ENCODE measurements around the gene BUB1B. TPM values are rescaled to one million over a fixed set of nuclear protein-coding genes. Genes with fewer than 3 reads are reported as not detected.
A peak's percentile ranks its signal among the peaks of the same experiment; 100 is the strongest.

Gene BUB1B
- total RNA-seq, 1 experiment from 2014 or later = 86.8 TPM

DNA sequence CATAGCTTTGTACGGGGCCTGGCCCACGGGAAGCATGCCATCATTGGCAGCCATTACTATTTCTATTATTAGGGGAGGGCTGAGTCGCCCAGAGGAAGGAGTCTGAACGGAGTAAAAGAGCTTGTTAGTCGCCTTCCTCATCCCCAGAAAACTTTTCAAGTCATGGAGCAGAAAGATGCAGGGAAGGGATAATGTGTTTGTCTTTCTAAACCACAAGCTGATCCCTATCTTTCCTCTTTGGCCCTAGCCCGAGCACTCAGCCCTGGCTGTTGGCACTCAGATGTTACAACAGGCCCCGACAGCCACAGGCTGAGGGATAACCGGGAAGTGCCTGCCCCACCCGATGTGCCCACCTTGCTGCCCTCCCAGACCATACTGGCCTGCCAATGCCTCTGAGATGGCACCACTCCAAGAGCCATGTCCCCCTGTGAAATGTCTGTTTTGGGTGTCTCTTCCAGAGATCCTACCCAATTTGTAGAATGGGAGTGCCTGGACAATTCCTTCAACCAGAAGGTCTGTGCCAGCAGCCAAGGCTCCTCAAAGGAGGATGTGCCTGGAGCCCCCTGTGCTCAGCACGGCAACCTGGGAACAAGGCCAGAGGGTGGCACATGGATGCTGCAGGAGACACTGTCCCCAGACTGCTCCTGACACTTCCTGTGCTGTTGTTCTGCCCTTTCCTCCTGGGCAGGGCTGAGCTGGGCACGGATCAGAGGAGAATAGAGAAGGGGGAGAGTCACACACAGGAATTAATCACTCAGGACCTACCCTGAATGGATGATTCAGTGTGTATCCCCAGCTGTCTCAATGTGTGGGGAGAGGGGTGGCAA lies 88.8 kb downstream of the BUB1B start:
- in situ Hi-C loops (cut with HindIII; ENCODE audit: low sequenced_read_pairs) = no loop called here
- DNase-seq (ENCODE audit: low spot score) = peak; percentile 59

- no peak for DNase-seq (ENCODE audit: low spot score)
- in situ Hi-C loops (cut with HindIII; ENCODE audit: low sequenced_read_pairs) = no loop called here
Observed at GRCh38 chr15:40250304-40250656, 89.4 kb downstream of the BUB1B start.

DNA sequence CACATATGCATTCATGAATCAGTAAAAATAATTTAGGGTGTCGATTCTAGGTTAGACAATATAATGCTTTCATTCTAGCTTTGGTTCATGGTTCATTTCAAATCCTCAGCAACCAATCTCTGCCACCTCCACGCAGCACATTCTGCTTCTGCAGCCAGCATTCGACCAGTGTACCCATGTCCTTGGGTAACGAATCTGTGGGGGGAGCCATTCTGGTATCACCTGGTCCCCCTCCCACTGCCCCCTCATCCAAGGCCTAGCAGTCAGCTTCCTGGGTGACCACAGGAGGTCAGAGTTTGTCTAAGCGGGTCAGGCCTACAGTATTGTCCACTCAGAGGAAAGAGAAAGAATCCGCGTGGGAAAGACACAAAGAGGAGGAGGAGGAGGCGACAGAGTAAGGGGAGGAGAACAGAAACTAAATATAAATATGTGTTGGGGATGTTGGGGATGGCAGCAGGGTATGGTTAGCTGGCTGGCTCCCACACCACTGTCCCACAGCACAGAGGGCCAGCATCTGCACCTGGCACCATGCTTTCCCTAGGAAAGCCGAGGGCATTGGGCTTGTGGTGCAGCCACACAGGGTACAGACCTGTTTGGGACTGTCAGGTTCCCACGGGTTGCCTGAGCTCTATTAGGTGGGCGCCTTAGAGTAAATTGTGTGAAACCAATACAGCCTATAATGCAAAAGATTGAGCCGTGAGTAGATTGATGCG lies 90.1 kb downstream of the BUB1B start:
- in situ Hi-C loops (cut with HindIII; ENCODE audit: low sequenced_read_pairs) = no loop called here
- DNase-seq (ENCODE audit: low spot score) = no peak

GRCh38 chr15:40251486-40252140 lies 90.7 kb downstream of the BUB1B start:
- DNase-seq (ENCODE audit: low spot score) = peak; percentile 61
- in situ Hi-C loops (cut with HindIII; ENCODE audit: low sequenced_read_pairs) = no loop called here

GRCh38 chr15:40252141-40252437 lies 91.2 kb downstream of the BUB1B start:
- peak; percentile 51 for DNase-seq (ENCODE audit: low spot score)
- in situ Hi-C loops (cut with HindIII; ENCODE audit: low sequenced_read_pairs) = no loop called here

DNA sequence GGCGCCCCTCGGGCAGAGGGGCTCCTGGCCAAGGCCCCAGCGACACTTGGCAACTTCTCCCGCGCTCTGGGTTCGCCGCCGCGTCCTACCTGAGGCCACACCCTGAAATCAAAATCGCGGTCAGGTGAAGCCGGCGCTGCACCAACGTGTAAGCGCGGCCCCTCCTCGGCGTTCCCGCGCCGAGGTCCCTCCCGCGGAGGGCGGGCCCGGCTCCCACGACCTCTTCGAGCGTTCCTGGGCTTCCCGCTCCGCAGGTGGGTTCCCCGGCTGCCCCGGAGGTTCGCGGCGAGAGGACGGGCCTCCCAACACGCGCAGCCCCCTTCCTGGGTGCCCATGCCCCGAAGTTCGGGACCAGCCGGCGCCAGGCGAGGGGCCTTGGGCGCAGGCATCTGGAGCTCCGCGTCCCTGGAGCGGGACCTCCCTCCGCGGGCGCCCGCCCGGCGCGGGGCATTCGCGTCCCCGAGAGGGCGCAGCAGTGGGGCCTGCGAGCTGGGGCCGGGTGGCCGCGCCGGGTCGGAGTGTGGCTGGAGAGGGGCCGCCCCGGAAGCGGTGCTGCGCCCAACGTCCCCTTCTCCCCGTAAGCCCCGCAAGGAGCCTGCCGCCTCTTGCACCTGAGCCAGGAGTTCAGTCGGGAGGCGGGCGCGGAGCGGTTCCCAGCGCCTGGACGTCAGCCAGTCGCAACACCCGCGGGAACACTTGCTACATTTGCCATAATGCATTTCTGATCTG lies 91.7 kb downstream of the BUB1B start:
- DNase-seq (ENCODE audit: low spot score) = peak; percentile 61
- in situ Hi-C loops (cut with HindIII; ENCODE audit: low sequenced_read_pairs) = no loop called here

- DNase-seq (ENCODE audit: low spot score) = no peak
- in situ Hi-C loops (cut with HindIII; ENCODE audit: low sequenced_read_pairs) = no loop called here
Observed at GRCh38 chr15:40253167-40253790, 92.4 kb downstream of the BUB1B start.

GRCh38 chr15:40254452-40254851 lies 93.6 kb downstream of the BUB1B start:
- DNase-seq (ENCODE audit: low spot score) = no peak
- in situ Hi-C loops (cut with HindIII; ENCODE audit: low sequenced_read_pairs) = no loop called here

GRCh38 chr15:40255033-40255432 lies 94.2 kb downstream of the BUB1B start:
- no peak for DNase-seq (ENCODE audit: low spot score)
- in situ Hi-C loops (cut with HindIII; ENCODE audit: low sequenced_read_pairs) = no loop called here

- DNase-seq (ENCODE audit: low spot score) = peak; percentile 62
- in situ Hi-C loops (cut with HindIII; ENCODE audit: low sequenced_read_pairs) = no loop called here
Observed at GRCh38 chr15:40256638-40257235, 95.9 kb downstream of the BUB1B start.

- in situ Hi-C loops (cut with HindIII; ENCODE audit: low sequenced_read_pairs) = no loop called here
- DNase-seq (ENCODE audit: low spot score) = no peak
Observed at GRCh38 chr15:40257656-40258450, 97.0 kb downstream of the BUB1B start.

- no peak for DNase-seq (ENCODE audit: low spot score)
- in situ Hi-C loops (cut with HindIII; ENCODE audit: low sequenced_read_pairs) = no loop called here
Observed at GRCh38 chr15:40258544-40258943, 97.7 kb downstream of the BUB1B start.

DNA sequence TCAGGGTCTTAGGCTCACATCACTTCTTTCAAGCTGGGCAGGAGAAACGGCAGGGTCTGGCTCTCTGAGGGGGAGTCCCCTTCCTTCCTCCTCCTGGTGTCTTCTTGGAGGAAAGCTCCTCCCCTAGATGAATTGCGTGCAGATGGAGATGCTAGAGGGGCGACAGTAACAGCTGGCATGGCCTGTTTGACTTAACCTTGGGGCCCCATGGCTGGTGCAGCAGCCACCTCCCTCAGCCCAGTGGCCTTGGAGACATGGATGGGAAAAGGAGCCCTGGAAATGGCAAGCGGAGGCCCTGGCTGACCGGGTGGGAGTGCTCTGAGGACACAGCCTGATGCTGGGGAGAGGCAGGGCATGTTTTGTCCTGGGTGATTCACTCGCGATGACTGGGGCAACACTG lies 98.2 kb downstream of the BUB1B start:
- in situ Hi-C loops (cut with HindIII; ENCODE audit: low sequenced_read_pairs) = no loop called here
- DNase-seq (ENCODE audit: low spot score) = no peak

GRCh38 chr15:40263024-40263754 lies 102.3 kb downstream of the BUB1B start:
- no peak for DNase-seq (ENCODE audit: low spot score)
- in situ Hi-C loops (cut with HindIII; ENCODE audit: low sequenced_read_pairs) = no loop called here

- in situ Hi-C loops (cut with HindIII; ENCODE audit: low sequenced_read_pairs) = no loop called here
- no peak for DNase-seq (ENCODE audit: low spot score)
Observed at GRCh38 chr15:40264321-40265153, 103.7 kb downstream of the BUB1B start.

DNA sequence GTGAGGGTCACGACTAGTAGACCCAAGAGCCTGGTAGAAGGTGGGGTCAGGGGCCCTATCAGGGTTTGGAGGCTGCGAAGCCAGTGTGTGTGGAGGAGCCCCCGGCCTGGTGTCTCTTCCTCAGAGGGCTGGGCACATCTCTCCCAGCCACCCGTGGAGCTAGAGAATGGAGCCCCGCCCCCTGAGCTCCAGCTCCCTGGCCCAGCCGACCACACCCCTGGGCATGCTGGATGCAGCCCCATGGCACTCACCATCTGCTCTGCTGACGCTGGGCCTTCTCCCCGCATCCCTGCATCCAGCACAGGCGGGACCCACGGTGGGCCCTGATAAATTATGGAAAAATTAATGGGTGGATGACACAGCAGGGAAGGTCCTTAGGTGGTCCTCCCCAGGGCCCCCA lies 104.5 kb downstream of the BUB1B start:
- DNase-seq (ENCODE audit: low spot score) = no peak
- in situ Hi-C loops (cut with HindIII; ENCODE audit: low sequenced_read_pairs) = no loop called here

- no peak for DNase-seq (ENCODE audit: low spot score)
- in situ Hi-C loops (cut with HindIII; ENCODE audit: low sequenced_read_pairs) = no loop called here
Observed at GRCh38 chr15:40265875-40266274, 105.0 kb downstream of the BUB1B start.
